Measurements from ENCODE around the gene NEUROD1. TPM values are rescaled to one million over a fixed set of nuclear protein-coding genes. Genes with fewer than 3 reads are reported as not detected.

The NEUROD1 gene
- total RNA-seq, 1 experiment from 2014 or later: not detected

GRCh38 chr2:181680937-181681811 lies 857 bp upstream of the NEUROD1 start:
- no peak for DNase-seq (ENCODE audit: low spot score)

GRCh38 chr2:181679544-181679979 lies 755 bp downstream of the NEUROD1 start:
- DNase-seq (ENCODE audit: low spot score): no peak

DNA sequence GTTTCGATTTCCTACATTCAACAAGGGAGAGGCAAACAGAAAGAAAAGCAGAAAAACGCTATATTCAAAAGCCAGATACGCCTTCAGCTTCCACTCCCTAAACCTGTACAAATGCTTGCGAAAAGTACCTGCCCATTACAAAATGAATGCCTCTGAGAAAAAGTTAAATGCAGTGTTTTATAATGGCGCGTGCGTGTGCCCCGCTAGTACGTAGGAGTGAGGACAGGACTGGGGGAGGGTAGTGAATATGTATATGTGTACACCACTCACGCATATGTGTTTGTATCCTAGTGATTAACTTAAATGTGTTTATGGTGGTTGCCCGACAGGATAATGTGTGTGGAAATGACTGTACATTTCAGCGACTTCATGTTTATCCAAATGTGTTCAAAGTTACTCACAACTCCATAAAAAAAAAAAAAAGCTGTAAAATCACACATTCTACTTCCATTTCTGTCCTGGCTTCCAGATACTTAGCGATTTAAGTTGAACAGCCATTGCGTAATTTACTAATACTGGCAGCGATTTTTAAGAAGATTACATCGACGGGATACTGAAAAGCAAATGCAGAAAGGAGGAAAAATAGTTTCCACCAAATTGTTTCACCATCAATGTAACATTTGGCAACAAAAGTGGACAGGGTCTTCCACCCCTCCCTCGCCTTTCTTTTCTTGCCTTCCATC lies 1.3 kb downstream of the NEUROD1 start:
- no peak for DNase-seq (ENCODE audit: low spot score)

DNA sequence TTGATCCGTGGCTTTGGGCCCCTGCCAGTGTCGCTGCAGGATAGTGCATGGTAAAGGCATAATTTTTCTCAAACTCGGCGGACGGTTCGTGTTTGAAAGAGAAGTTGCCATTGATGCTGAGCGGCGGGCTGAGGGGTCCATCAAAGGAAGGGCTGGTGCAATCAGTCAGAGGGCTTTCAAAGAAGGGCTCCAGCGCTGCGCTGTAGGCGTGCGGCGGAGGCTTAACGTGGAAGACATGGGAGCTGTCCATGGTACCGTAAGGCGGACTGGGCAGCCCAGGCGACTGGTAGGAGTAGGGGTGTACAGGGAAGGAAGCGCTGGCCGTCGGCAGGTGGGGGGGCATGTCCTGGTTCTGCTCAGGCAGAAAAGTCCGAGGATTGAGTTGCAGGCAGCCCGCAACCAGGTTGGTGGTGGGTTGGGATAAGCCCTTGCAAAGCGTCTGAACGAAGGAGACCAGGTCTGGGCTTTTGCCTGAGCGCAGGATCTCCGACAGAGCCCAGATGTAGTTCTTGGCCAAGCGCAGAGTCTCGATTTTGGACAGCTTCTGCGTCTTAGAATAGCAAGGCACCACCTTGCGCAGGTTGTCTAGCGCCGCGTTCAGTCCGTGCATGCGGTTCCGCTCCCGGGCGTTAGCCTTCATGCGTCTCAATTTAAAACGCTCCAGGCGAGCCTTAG lies 2.3 kb downstream of the NEUROD1 start:
- no peak for DNase-seq (ENCODE audit: low spot score)

- DNase-seq (ENCODE audit: low spot score): no peak
These were observed 5.1 kb downstream of the NEUROD1 start for GRCh38 chr2:181675254-181675653.

GRCh38 chr2:181674461-181674860 lies 5.9 kb downstream of the NEUROD1 start:
- DNase-seq (ENCODE audit: low spot score): no peak

DNA sequence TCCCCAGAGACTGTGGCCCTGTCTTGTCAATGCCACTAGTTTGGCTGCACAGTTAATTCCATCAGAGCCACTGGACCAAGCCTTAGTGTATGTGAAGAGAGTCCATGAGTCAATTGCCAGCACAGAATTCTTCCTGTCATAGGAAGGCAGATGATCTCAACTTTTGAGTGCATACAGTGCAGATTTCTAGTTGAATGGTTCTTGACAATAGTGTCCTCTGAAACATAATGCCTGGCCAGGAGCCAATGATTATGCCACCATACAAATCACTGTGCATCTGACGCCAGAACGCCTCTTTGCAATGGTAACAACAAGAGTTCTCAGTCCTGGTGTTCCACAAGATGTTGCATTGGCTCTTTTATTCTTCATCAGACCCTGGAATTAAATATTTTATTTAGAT lies 7.1 kb downstream of the NEUROD1 start:
- DNase-seq (ENCODE audit: low spot score): no peak

DNA sequence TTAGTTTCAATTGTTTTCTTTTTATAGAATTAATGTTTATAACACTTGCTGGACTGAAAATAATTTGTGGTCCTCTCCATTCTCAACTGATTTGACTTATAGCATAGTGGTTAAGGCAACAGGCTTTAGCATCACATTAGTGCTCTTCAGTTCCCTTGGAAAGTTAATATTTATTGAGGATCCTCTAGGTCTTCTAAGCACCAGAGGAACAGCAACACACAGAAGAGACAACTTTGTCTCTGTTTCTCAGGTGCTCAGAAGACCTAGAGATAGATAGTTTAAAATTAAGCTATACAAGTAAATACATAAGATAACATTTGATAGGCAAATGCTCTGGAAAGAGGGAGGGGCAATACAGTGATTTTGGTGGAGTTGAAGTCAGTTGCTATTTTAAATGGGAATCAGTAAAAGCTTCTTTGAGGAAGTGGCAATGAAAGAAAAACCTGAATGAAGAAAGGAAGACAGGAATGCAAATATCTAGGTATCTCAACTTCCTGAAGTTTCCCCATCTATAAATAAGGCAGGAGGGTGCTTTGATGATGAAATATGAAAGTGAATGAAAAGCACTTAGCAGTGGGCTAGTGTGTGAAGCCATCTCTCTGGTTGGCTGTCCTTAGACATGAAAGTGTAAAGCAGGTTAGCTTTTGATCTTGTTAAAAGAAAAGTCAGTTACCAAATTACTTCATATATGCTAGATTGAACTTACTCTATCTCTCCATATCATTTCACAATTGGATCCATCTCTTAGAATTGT lies 7.9 kb downstream of the NEUROD1 start:
- DNase-seq (ENCODE audit: low spot score): no peak

DNA sequence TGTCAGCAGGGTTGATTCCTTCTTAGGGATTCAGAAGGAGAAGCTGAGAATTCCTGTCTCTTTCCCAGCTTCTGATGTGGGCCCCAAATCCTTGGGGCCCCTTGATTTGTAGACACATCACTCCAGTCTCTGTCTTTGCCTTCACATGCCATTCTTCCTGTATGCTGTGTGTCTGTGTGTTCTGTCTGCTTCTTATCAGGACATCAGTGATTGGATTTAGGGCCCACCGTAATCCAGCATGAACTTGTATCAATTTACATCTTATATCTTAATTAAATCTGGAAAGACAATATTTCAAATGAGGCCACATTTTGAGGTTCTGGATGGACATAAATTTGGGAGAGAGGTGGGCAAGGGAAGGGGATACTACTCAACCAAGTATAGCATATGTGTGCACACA lies 9.7 kb downstream of the NEUROD1 start:
- no peak for DNase-seq (ENCODE audit: low spot score)

GRCh38 chr2:181667234-181667633 lies 13.1 kb downstream of the NEUROD1 start:
- no peak for DNase-seq (ENCODE audit: low spot score)

GRCh38 chr2:181662287-181662686 lies 18.0 kb downstream of the NEUROD1 start:
- no peak for DNase-seq (ENCODE audit: low spot score)

DNA sequence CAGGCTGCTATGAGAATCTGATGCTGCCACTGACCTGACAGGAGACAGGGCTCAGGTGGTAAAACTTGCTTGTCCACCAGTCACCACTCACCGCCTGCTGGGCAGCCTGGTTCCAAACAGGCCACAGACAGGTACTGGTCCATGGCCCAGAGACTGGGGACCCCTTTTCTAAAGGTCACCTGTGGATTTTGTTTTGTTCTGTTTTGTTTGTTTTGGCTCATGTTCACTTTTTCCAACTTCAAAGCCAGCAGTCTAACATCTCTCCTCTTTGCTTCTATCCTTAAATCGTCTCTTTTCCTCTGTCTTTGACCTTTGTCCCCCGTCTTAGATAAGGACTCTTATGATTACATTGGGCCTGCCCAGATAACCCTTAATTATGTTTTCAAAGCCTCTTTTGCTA lies 20.1 kb downstream of the NEUROD1 start:
- peak; percentile 44 for DNase-seq (ENCODE audit: low spot score)

DNA sequence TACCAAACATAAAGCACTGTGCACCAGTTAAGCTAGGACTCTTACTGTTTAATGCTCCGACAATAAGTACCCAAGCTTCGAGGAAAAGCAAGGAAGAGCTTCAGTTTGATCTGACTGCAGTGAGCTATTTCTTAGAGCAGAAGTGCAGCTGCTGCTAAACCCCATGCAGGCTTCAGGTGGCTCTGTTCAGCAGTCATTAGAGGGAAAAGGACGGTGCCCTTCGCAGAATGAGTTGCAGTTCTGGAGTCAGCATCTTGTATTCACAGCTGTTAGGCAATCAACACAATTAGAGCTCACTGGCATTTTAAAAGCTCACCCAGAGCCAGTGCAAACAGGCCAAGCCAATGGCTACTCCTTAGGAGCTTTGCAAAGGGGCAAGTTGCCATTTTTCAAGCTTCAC lies 21.9 kb downstream of the NEUROD1 start:
- DNase-seq (ENCODE audit: low spot score): no peak

GRCh38 chr2:181657379-181657778 lies 22.9 kb downstream of the NEUROD1 start:
- DNase-seq (ENCODE audit: low spot score): no peak

DNA sequence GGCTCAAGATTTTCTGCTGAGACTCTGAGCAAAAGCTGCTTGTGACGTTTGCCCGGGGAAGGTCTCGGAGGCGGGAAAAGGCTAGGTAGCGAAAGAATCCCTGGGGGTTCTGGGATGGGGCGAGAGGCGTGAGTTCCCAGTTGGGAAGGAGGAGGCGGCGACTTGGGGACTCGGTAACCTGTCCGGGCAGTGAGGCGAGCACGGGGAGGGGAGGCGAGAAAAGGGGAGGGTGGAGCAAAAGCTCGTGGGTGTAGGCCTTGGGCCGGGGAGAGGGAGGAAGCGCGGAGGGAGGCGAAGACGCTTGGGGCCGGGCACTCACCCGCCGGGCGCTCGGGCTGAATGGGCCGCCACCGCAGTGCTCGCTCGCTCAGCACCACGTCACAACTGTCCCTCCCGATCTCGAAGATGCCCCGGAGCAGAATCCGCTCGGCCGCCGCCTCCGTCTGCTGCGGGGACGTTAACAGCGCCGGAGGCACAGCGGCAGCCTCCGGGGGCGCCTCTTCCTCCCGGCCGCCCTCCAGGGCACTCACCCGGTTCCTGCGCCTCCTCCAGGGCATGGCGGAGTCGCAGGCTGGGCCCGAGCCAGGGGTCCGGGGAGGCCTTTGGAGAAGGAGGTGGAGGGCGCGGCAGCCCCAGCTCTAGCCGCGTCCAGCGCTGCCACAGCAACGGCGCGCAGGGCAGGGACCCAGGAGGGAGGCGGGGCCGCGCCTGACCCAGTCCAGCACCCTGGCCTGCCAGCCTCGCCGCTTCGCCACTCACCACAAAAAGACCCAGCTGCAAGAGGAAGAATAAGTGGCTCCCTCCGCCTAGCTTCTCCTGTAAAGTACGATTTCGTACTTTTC lies 23.6 kb downstream of the NEUROD1 start, which contains the start of gene CERKL:
TSS of gene CERKL (minus strand) at position 656 of the 842 bp plus-strand sequence. CDS start at position 557, 99 bp downstream.
- DNase-seq (ENCODE audit: low spot score): peak; percentile 17

- no peak for DNase-seq (ENCODE audit: low spot score)
These were observed 24.8 kb downstream of the NEUROD1 start for GRCh38 chr2:181655519-181655918.

- DNase-seq (ENCODE audit: low spot score): no peak
These were observed 30.8 kb downstream of the NEUROD1 start for GRCh38 chr2:181649436-181649979.

DNA sequence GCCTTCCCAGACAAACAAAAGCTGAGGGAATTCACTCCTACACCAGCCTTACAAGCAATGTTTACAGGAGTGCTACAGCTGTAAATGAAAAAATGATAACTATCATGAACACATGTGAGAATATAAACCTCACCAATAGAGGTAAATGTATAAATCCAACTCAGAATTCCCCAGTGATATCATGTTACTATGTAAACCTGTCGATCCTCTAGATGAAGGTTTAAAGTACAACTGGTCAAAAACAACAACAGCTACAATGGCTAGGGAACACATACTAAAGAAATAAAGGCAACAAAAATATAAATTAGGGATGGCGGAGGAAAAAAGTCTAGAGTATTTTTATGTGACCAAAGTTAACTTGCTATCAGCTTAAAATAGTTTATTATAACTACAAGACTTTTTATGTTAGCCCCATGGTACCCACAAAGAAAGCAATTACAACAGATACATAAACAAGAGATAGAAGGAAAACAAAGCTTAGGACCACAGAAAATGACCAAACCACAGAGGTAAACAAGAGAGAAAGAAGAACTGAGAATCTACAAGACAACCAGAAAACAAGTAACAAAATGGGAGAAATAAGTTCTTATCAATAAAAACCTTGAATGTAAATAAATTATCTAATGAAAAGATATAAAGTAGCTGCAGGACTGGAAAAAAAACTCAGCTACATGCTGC lies 31.7 kb downstream of the NEUROD1 start:
- DNase-seq (ENCODE audit: low spot score): no peak

GRCh38 chr2:181646415-181646987 lies 33.8 kb downstream of the NEUROD1 start:
- DNase-seq (ENCODE audit: low spot score): no peak

Data from HT-29 (cell line).